Tongue (tissue), 2 donors: ENCODE data around the gene KAT14. TPM values are rescaled to one million over a fixed set of nuclear protein-coding genes. Genes with fewer than 3 reads are reported as not detected.
"Not testable (repeated sequence)": the region's sequence is repeated elsewhere in the genome, so short reads cannot be mapped to it uniquely, and the experiment has no call there.

Source experiments
- DNase-seq: peaks from one replicate; pipeline ENCODE4 v3.0.0-alpha.2; 2015
- total RNA-seq: library from RNA; depleted of rRNA; stranded (reverse); fragments of >200 nt; gene quantifications from one replicate; pipeline ENCODE4 v1.2.3, GENCODE V29; 2014

The KAT14 gene
- 19.1 TPM for total RNA-seq

- DNase-seq = peak; percentile 96
Observed at GRCh38 chr20:18137412-18138265, at the start of gene KAT14, which contains the start of gene PET117. KAT14 (plus strand) TSS chr20:18137863; CDS start chr20:18142661, 4,798 bp downstream. PET117 (plus strand) TSS chr20:18137863; CDS start chr20:18137956, 93 bp downstream.

- DNase-seq = not testable (repeated sequence)
Observed at GRCh38 chr20:18088298-18088697, 49.4 kb upstream of the KAT14 start.

GRCh38 chr20:18088841-18089240 is 48.8 kb upstream of the KAT14 start:
- not testable (repeated sequence) for DNase-seq

- DNase-seq = peak; percentile 3
Observed at GRCh38 chr20:18090044-18090443, 47.6 kb upstream of the KAT14 start.

GRCh38 chr20:18090477-18090876 is 47.2 kb upstream of the KAT14 start:
- DNase-seq = no peak

GRCh38 chr20:18091623-18092022 is 46.0 kb upstream of the KAT14 start:
- no peak for DNase-seq

- no peak for DNase-seq
Observed at GRCh38 chr20:18092890-18093289, 44.8 kb upstream of the KAT14 start.

GRCh38 chr20:18093388-18093787 is 44.3 kb upstream of the KAT14 start:
- no peak for DNase-seq

GRCh38 chr20:18094191-18094590 is 43.5 kb upstream of the KAT14 start:
- no peak for DNase-seq

GRCh38 chr20:18100569-18100968 is 37.1 kb upstream of the KAT14 start:
- DNase-seq = not testable (repeated sequence)

GRCh38 chr20:18101125-18101810 is 36.4 kb upstream of the KAT14 start:
- no peak for DNase-seq

- DNase-seq = no peak
Observed at GRCh38 chr20:18103497-18103896, 34.2 kb upstream of the KAT14 start.

- no peak for DNase-seq
Observed at GRCh38 chr20:18108326-18108725, 29.3 kb upstream of the KAT14 start.

GRCh38 chr20:18128574-18128973 is 9.1 kb upstream of the KAT14 start:
- not testable (repeated sequence) for DNase-seq

- no peak for DNase-seq
Observed at GRCh38 chr20:18132663-18133062, 5.0 kb upstream of the KAT14 start.

GRCh38 chr20:18133962-18134361 is 3.7 kb upstream of the KAT14 start:
- DNase-seq = peak; percentile 5

GRCh38 chr20:18138266-18138582 is 561 bp downstream of the KAT14 start:
- no peak for DNase-seq

GRCh38 chr20:18138639-18139583 is 1.2 kb downstream of the KAT14 start:
- no peak for DNase-seq

- DNase-seq = no peak
Observed at GRCh38 chr20:18139832-18140231, 2.2 kb downstream of the KAT14 start.

- no peak for DNase-seq
Observed at GRCh38 chr20:18144541-18145099, 7.0 kb downstream of the KAT14 start.

GRCh38 chr20:18154342-18154741 is 16.7 kb downstream of the KAT14 start:
- DNase-seq = no peak

- no peak for DNase-seq
Observed at GRCh38 chr20:18156045-18156444, 18.4 kb downstream of the KAT14 start.
